GM21381 (cell line): ENCODE results near the gene SF3B3.
"Not testable (repeated sequence)": the region's sequence is repeated elsewhere in the genome, so short reads cannot be mapped to it uniquely, and the experiment has no call there.

Source experiments
- ATAC-seq: cut with Tn5 transposase; IDR thresholded peaks from one replicate; pipeline ENCODE4 v1.9.1; 2021; ENCODE audit warnings: mild to moderate bottlenecking, moderate library complexity; ENCODE audit not compliant: unreplicated experiment

Gene SF3B3

GRCh38 chr16:70611785-70612303, 88.2 kb downstream of the SF3B3 start:
- ATAC-seq = no peak

- no peak for ATAC-seq
Measured at GRCh38 chr16:70612931-70613330, 89.3 kb downstream of the SF3B3 start.

- ATAC-seq = no peak
Measured at GRCh38 chr16:70614208-70614951, 90.8 kb downstream of the SF3B3 start.

- ATAC-seq = no peak
Measured at GRCh38 chr16:70615945-70616344, 92.3 kb downstream of the SF3B3 start.

GRCh38 chr16:70621864-70622263, 98.2 kb downstream of the SF3B3 start:
- not testable (repeated sequence) for ATAC-seq
